Upper lobe of left lung (tissue), 4 donors: ENCODE measurements around the gene ERN2.

Experiments used
- CTCF ChIP-seq, 6 experiments: fragments of 450-650 bp in 4 of 6; fragments of 200-600 bp in 2 of 6; sonication (generic) in 2 of 6; IDR thresholded peaks; one replicate each; pipeline ENCODE4 v1.5.1; 2016 to 2019; ENCODE audit warnings: antibody characterized with exemption in 6 of 6
- EP300 ChIP-seq, 4 donors: sonication (generic); formaldehyde crosslinking; IDR thresholded peaks; one replicate each; pipeline ENCODE4 v1.5.1; 2017; ENCODE audit warnings: antibody characterized with exemption in 4 of 4, control low read depth in 2 of 4

- TF ChIP-seq CTCF (IDR thresholded peaks at IDR 0.05) (no peak), EP300 (IDR thresholded peaks at IDR 0.05) (no peak)
Measured at GRCh38 chr16:23668225-23668624, 44.8 kb downstream of the ERN2 start.
